Upper lobe of left lung (tissue), 4 donors: ENCODE data around the gene SNRNP48.

ENCODE experiments used
- CTCF ChIP-seq, 6 experiments: fragments of 450-650 bp in 4 of 6; fragments of 200-600 bp in 2 of 6; sonication (generic) in 2 of 6; IDR thresholded peaks; one replicate each; pipeline ENCODE4 v1.5.1; 2016 to 2019; ENCODE audit warnings: antibody characterized with exemption in 6 of 6
- POLR2AphosphoS5 ChIP-seq, 2 donors: sonication (generic); formaldehyde crosslinking; IDR thresholded peaks; one replicate each; pipeline ENCODE4 v1.5.1; 2017; ENCODE audit warnings: antibody characterized with exemption in 2 of 2

DNA sequence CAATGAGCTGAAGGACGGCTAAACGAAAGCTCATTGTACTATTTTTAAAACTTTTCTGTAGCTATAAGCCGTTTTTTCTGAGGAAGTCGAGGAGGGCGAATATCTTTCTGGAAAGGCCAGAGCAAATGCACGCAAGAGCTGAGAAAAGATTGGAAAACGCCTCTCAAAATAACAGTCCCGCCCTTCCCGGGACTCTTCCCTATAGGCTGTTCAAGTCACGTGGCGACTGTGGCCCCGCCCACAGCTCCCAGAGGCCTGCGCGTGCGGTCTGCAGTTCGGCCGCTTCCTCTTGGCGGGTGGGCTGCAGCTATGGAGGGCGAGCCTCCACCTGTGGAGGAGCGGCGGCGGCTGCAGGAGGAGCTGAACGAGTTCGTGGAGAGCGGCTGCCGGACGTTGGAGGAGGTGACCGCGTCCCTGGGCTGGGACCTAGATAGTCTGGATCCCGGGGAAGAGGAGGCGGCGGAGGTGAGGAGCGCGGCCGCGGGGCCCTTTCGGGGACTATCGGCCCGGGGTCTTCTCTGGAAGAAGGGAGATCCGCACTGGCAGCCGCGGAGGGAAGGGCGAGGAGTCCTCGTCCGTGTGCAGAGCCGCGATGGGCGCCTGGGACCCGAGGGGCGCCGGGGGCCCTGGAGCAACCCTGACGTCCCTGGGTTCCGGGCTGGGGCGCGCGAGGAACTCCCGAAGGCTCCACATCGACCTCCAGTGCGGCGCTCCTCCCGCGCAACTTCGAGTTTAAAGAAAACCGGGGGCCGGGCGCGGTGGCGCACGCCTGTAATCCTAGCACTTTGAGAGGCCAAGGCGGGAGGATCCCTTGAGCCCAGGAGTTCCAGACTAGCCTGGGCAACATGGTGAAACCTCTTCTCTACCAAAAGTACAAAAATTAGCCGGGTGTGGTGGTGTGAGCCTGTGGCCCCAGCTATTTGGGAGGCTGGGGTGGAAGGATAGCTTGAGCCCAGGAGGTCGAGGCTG is at the start of gene SNRNP48:
- TF ChIP-seq CTCF (IDR thresholded peaks at IDR 0.05) = peak in 2 of 6 experiments; percentile 11 to 20
- peak; percentile 78 to 88 for TF ChIP-seq POLR2AphosphoS5 (IDR thresholded peaks at IDR 0.05)
